Measurements from ENCODE around the gene SLC51A. TPM values are rescaled to one million over a fixed set of nuclear protein-coding genes. Genes with fewer than 3 reads are reported as not detected.

Gene SLC51A
- total and polyA plus RNA-seq, 2 of the 13 experiments (the other 11 are each of a cell fraction or from before 2014, with no cell fraction given), result 4.3 to 48.8 TPM

DNA sequence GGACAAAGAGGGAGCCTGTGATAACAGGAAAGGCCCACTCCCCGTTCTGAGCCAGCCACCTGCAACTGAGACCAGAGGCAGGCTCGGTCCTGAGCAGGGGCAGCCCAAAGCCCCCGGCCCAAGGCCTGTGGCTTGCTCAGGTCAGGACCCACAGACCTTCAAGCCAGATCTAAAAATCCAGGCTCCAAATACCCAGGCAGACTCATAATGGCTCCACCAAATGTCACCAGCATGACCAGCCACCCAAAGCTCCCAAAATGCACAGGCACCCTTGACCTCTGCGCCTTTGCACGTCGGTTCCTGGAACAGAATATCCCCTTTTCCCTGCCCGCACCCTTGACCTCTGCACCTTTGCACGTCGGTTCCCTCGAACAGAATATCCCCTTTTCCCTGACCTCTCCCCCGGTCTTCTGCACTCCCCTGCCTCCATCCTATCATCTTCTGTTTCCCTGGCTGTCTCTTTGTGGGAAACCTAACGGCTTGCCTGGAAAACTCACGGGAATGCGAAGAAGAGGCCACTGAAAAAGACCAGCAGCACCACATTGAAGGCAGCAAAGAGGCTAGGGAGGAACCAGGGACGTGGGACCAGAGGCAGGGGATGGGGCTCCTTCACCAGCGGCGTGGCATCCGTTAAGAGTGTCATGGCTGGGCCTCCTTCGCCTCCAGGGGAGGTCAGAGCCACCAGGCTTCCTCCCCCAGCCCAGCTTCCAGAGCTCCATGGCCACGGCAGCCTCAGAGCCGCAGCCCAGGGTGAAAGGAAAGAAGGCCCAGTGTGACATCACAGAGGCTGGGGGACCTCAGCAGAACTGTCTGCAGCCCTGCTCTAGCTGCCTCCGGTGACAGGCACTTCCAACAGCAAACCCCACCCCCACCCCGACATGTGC is 5.4 kb upstream of the SLC51A start, which contains the start of gene ZDHHC19 (continued):
- TF ChIP-seq NR2F1 (CRISPR knock-in tag; IDR thresholded peaks at IDR 0.05) (no peak), ZNF781 (CRISPR knock-in tag; IDR thresholded peaks at IDR 0.05; ENCODE audit: borderline replicate concordance, not compliant biosample characterization) (no peak), AKAP8 (CRISPR knock-in tag; IDR thresholded peaks at IDR 0.05) (no peak), EEA1 (CRISPR knock-in tag; IDR thresholded peaks at IDR 0.05; ENCODE audit: borderline replicate concordance) (no peak), ZNF777 (CRISPR knock-in tag; IDR thresholded peaks at IDR 0.05) (peak; percentile 44; the same call in 1 of the 2 replicates), MED13 (CRISPR knock-in tag; IDR thresholded peaks at IDR 0.05) (no peak), ZNF652 (CRISPR knock-in tag; IDR thresholded peaks at IDR 0.05; ENCODE audit: borderline replicate concordance, low read depth) (no peak), ZFP62 (CRISPR knock-in tag; IDR thresholded peaks at IDR 0.05) (no peak), ZNF460 (CRISPR knock-in tag; IDR thresholded peaks at IDR 0.05; ENCODE audit: borderline replicate concordance) (no peak), ZMYM4 (CRISPR knock-in tag; IDR thresholded peaks at IDR 0.05) (peak; percentile 44; the same call in 1 of the 2 replicates), TBX3 (IDR thresholded peaks at IDR 0.05; ENCODE audit: borderline replicate concordance) (no peak), ZNF546 (CRISPR knock-in tag; conservative IDR thresholded peaks at IDR 0.05) (no peak)
- TF ChIP-seq, protein P1, sequence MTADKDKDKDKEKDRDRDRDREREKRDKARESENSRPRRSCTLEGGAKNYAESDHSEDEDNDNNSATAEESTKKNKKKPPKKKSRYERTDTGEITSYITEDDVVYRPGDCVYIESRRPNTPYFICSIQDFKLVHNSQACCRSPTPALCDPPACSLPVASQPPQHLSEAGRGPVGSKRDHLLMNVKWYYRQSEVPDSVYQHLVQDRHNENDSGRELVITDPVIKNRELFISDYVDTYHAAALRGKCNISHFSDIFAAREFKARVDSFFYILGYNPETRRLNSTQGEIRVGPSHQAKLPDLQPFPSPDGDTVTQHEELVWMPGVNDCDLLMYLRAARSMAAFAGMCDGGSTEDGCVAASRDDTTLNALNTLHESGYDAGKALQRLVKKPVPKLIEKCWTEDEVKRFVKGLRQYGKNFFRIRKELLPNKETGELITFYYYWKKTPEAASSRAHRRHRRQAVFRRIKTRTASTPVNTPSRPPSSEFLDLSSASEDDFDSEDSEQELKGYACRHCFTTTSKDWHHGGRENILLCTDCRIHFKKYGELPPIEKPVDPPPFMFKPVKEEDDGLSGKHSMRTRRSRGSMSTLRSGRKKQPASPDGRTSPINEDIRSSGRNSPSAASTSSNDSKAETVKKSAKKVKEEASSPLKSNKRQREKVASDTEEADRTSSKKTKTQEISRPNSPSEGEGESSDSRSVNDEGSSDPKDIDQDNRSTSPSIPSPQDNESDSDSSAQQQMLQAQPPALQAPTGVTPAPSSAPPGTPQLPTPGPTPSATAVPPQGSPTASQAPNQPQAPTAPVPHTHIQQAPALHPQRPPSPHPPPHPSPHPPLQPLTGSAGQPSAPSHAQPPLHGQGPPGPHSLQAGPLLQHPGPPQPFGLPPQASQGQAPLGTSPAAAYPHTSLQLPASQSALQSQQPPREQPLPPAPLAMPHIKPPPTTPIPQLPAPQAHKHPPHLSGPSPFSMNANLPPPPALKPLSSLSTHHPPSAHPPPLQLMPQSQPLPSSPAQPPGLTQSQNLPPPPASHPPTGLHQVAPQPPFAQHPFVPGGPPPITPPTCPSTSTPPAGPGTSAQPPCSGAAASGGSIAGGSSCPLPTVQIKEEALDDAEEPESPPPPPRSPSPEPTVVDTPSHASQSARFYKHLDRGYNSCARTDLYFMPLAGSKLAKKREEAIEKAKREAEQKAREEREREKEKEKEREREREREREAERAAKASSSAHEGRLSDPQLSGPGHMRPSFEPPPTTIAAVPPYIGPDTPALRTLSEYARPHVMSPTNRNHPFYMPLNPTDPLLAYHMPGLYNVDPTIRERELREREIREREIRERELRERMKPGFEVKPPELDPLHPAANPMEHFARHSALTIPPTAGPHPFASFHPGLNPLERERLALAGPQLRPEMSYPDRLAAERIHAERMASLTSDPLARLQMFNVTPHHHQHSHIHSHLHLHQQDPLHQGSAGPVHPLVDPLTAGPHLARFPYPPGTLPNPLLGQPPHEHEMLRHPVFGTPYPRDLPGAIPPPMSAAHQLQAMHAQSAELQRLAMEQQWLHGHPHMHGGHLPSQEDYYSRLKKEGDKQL (CRISPR knock-in tag; IDR thresholded peaks at IDR 0.05; ENCODE audit: low read depth), result no peak
- TF ChIP-seq, protein P2, sequence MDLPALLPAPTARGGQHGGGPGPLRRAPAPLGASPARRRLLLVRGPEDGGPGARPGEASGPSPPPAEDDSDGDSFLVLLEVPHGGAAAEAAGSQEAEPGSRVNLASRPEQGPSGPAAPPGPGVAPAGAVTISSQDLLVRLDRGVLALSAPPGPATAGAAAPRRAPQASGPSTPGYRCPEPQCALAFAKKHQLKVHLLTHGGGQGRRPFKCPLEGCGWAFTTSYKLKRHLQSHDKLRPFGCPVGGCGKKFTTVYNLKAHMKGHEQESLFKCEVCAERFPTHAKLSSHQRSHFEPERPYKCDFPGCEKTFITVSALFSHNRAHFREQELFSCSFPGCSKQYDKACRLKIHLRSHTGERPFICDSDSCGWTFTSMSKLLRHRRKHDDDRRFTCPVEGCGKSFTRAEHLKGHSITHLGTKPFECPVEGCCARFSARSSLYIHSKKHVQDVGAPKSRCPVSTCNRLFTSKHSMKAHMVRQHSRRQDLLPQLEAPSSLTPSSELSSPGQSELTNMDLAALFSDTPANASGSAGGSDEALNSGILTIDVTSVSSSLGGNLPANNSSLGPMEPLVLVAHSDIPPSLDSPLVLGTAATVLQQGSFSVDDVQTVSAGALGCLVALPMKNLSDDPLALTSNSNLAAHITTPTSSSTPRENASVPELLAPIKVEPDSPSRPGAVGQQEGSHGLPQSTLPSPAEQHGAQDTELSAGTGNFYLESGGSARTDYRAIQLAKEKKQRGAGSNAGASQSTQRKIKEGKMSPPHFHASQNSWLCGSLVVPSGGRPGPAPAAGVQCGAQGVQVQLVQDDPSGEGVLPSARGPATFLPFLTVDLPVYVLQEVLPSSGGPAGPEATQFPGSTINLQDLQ (CRISPR knock-in tag; IDR thresholded peaks at IDR 0.05), result no peak
- TF ChIP-seq, protein P3, sequence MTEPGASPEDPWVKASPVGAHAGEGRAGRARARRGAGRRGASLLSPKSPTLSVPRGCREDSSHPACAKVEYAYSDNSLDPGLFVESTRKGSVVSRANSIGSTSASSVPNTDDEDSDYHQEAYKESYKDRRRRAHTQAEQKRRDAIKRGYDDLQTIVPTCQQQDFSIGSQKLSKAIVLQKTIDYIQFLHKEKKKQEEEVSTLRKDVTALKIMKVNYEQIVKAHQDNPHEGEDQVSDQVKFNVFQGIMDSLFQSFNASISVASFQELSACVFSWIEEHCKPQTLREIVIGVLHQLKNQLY (CRISPR knock-in tag; IDR thresholded peaks at IDR 0.05), result no peak
- TF ChIP-seq, protein P4, sequence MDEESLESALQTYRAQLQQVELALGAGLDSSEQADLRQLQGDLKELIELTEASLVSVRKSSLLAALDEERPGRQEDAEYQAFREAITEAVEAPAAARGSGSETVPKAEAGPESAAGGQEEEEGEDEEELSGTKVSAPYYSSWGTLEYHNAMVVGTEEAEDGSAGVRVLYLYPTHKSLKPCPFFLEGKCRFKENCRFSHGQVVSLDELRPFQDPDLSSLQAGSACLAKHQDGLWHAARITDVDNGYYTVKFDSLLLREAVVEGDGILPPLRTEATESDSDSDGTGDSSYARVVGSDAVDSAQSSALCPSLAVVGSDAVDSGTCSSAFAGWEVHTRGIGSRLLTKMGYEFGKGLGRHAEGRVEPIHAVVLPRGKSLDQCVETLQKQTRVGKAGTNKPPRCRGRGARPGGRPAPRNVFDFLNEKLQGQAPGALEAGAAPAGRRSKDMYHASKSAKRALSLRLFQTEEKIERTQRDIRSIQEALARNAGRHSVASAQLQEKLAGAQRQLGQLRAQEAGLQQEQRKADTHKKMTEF (CRISPR knock-in tag; IDR thresholded peaks at IDR 0.05), result no peak
- TF ChIP-seq, protein P5, sequence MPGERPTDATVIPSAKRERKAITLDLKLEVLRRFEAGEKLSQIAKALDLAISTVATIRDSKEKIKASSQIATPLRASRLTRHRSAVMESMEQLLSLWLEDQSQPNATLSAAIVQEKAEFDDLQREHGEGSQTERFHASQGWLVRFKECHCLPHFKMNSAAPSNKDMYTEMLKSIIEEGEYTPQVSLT (CRISPR knock-in tag; IDR thresholded peaks at IDR 0.05; ENCODE audit: borderline replicate concordance, low read depth), result no peak
